GM21723 (cell line): Measurements from ENCODE around the gene CLDN10.
A peak's percentile ranks its signal among the peaks of the same experiment; 100 is the strongest.

Experiments
- ATAC-seq: cut with Tn5 transposase; IDR thresholded peaks from one replicate; pipeline ENCODE4 v1.9.1; 2021; ENCODE audit warnings: mild to moderate bottlenecking, moderate library complexity; ENCODE audit not compliant: unreplicated experiment

Gene CLDN10

GRCh38 chr13:95596701-95597100, 44.2 kb downstream of the CLDN10 start:
- ATAC-seq: no peak

DNA sequence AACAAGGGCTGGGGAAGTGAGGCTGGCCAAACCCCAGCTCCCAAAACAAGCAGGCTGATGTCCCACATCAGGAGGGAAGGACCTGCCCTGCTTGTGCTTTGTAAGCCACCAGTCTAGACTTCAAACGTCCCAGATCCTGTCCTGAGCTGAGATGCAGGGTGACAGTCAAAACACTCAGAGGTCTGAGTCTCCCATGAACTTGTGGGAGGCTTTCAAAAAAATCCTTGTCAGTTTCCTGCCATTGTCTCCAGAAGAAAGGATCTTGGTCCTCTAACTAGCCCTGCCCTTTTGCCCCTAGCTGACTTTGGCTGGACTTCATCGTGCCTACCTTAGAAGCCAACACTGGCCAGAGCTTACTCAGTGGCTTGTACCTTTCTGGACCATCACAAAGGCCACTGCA, 48.7 kb downstream of the CLDN10 start:
- no peak for ATAC-seq

DNA sequence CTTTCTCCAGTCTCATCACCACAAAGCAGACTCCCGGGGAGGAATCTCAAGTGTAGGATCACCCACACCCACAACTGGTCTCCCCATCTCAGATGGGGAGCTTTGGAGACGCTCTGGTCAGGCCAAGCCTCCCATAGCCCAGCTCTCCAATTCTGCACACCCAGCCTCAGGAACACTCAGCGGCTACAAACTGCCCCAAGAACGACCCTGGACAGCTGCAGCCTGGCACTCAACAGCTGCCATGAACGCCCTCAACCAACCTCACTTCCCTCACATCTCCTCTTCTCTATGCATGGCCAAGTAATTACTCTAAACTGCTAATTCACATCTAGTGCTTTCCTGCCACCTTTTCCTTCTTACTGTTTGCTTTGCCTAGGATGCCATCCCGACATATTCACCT, 49.4 kb downstream of the CLDN10 start:
- no peak for ATAC-seq

DNA sequence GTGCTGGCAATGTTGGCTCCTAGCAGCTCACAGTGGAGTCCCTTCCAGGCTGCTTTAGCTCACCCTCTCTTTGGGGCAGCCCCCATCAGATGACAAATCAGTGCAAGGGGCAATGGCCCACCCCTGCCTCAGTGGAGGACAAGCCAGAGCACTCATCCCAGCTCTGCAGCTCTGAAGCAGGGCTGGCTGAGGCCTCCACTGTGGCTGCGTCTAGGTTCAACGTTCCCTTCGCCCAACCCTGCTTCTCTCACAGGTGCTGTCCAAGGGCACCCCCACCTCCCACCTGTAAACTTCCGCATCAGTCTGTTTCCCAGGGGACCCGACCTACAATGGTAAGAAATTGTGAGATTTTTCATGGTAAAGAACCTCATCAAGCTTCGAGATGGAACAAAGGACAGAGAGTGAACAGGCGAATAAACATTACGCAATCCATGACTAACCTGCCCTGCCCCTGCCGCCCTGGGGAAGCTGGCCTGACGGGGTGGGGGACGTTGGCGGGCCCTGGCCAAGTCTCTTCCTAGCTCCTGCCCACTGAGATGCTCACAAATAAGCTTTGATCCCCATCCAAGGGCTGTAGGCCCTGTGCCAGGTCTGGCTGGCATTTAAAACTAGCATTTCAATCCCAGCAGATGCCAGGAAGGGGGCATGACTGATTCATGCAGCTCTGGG, 51.5 kb downstream of the CLDN10 start:
- ATAC-seq: no peak

- ATAC-seq: no peak
Measured at GRCh38 chr13:95604556-95604915, 52.0 kb downstream of the CLDN10 start.

- ATAC-seq: no peak
Measured at GRCh38 chr13:95605448-95606125, 53.1 kb downstream of the CLDN10 start.

- ATAC-seq: no peak
Measured at GRCh38 chr13:95607366-95607765, 54.8 kb downstream of the CLDN10 start.

DNA sequence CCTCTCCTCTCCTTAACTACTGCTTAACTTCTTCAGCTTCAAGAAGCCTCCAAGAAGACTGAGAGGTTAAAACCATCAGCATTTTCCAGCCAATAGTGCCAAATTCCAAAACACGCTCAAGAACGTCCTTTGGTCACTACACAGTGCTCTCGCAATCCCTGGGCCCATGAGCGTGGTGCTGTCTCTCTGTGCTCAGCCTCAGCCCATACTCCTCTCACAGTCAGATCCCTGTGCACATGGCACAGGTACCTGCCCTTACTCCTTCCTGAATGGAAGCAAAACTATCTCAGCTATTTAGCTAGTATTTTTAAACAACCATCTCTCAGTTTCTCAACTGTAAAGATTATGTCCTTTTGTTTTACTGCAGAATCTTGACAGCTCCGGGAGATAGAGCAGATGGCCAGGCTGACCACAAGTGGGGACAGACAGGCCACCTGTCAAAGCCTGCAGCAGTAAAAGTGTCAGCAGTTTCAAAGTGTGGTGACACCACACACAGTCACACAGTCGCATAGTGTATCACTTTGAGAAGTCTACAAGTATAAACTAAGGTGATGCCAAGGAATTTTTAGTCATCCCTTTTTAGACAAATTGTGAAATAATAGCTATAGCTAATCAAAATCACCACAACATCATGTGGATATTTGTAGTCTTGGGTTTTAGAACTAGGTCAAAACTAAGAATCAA, 56.3 kb downstream of the CLDN10 start:
- no peak for ATAC-seq

DNA sequence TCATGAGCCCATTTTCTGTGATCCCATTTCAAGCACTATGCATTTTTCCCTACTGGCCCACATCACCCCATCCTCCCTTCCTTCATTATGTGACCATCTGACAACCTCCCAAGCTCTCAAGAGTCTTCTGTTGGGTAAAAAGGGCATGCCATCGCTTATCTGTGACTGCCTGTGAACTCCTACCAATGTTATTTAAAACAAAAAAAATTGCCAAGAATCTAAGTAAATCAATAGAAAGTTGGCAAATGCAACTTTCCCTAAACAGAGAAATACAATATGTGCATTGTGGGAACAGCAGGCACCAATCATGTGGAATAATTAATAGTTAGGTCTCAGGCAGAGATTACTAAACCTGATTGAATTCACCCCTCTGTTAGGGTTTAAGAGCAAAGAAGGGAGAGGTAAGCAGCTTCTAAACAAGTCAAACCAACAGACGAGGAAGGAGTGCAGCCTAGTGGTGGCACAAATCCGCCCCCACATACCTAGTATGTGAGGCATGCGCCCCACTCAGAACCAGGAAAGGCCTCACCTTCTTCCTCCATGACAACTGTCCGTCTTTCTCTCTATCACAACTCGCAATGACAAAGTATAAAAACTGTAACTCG, 62.2 kb downstream of the CLDN10 start:
- no peak for ATAC-seq

DNA sequence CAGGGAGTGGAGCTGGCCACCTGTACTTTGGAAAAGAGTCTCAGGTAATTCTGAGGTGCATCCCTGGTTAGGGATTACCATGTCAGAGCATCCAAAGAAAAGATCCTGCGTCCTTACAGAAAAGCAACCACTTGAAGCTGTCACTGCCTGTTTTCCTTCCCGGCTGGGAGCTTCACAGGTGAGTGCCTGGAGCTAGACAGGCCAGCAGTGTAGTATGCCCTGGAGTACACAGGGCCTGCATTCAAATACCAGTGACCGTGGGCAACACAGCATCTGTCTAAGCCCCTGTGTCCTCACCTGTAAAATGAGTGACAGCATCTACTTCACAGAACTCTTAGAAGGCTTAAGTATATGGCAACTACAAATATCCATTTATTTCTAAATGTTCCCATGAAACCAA, 63.0 kb downstream of the CLDN10 start:
- no peak for ATAC-seq

- no peak for ATAC-seq
Measured at GRCh38 chr13:95620030-95620824, 67.7 kb downstream of the CLDN10 start.

DNA sequence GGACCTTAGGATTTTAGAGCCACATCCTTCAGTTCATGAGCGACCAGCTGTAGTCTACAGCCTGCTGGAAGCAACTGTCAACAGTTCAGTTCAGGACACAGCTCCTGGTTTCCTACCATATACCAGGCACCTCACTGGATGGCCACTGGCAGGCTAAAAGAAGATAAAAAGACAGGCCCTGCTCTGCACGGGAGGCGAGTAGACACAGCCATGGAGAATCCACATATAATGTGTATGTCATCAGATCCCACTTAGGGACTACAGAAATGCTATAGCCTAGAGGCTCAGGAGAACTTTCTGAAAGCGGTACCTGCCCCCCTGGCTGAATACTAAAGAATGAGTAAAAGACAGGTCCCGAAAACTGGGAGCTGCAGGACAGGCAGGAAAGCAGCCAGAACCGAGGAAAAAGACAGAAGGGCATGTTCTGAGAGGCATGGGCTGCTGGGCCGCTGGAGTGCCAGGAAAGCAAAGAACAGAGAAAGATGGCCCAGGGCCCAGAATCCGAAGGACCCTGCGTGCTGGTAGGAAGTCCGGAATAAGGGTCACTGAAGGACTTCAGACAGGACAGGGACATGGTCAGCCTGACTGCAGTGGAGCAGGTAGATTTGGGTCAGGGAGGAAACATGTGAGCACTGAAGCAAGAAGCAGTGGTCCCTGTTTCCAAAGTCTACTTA, 68.4 kb downstream of the CLDN10 start:
- no peak for ATAC-seq

GRCh38 chr13:95623141-95623540, 70.6 kb downstream of the CLDN10 start:
- no peak for ATAC-seq

DNA sequence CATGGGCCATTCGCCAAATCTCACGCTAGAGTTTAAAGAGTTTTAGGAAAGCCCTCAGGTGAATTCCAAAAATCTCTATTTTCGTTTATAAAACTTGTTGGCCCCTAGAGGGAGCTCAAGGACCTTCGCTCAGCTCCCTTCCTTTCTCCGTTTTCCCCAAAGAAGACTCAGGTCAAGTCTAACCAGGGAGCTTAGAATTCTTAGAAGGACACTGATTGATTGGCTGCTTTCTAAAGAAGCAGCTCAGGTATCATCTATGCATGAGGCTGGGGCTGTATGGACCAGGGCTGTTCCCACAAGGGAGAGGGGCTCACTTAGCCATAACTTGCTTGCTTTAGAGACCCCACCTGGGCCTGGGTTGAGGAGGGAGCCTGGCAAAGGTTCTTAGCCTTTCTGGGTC, 71.5 kb downstream of the CLDN10 start:
- ATAC-seq: peak; percentile 76

GRCh38 chr13:95626768-95627167, 74.2 kb downstream of the CLDN10 start:
- no peak for ATAC-seq

GRCh38 chr13:95627590-95627989, 75.1 kb downstream of the CLDN10 start:
- ATAC-seq: no peak

DNA sequence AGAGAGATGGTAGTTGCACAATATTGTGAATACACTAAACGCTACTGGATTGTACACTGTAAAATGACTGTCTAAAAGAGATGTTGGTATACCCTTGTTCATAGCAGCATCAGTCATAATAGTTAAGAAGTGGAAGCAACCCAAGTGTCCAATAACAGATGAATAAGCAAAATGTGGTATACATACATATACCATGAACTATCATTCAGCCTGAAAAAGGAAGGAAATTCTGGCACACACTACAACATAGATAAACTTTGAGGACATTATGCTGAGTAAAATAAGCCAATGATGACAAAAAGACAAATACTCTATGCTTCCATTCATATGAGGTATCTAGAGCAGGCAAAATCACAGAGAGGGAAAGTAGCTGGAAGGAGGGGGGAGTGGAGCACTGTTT, 76.0 kb downstream of the CLDN10 start:
- no peak for ATAC-seq

DNA sequence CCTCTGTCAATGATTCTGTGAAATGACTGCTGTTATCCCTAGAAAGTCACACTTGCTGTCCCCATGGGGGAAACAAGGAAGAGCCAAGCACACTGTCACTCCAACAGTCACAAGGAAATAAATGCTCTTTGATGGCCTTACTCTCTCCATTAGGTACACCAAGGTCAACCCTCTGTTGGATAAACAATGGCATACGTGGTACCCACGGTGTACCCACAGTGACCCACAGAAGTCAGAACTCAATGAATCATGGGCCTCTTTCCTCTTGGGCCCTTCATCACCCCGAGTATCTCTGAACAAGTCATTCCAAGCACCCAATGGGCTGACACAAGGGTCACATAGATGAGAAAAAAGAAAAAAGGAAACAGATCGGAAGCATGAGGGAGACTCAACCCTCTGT, 76.6 kb downstream of the CLDN10 start:
- ATAC-seq: no peak
